Measurements from ENCODE around the gene PTPRK.

GRCh38 chr6:128249429-128249828 lies 271.0 kb downstream of the PTPRK start:
- TF ChIP-seq, protein P1, sequence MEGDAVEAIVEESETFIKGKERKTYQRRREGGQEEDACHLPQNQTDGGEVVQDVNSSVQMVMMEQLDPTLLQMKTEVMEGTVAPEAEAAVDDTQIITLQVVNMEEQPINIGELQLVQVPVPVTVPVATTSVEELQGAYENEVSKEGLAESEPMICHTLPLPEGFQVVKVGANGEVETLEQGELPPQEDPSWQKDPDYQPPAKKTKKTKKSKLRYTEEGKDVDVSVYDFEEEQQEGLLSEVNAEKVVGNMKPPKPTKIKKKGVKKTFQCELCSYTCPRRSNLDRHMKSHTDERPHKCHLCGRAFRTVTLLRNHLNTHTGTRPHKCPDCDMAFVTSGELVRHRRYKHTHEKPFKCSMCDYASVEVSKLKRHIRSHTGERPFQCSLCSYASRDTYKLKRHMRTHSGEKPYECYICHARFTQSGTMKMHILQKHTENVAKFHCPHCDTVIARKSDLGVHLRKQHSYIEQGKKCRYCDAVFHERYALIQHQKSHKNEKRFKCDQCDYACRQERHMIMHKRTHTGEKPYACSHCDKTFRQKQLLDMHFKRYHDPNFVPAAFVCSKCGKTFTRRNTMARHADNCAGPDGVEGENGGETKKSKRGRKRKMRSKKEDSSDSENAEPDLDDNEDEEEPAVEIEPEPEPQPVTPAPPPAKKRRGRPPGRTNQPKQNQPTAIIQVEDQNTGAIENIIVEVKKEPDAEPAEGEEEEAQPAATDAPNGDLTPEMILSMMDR (optimal IDR thresholded peaks at IDR 0.05 in 1 of 3, IDR thresholded peaks at IDR 0.05 in 1 of 3, conservative IDR thresholded peaks at IDR 0.05 in 1 of 3; ENCODE audit: extremely low read depth in 1 of 3, insufficient read depth in 2 of 3, low read length in 3 of 3): no peak
- TF ChIP-seq EZH2 (IDR thresholded peaks at IDR 0.05; ENCODE audit: low read length): no peak

Measured in keratinocyte (primary cell).